Measurements from ENCODE around the gene MRPL43.

MRPL43 gene

GRCh38 chr10:100942229-100942628 lies 45.1 kb downstream of the MRPL43 start:
- no peak overlapping the region for H3K4me3 ChIP-seq (ENCODE audit: low read depth, low read length)
- DNase-seq (ENCODE audit: low read depth) = no peak
- no peak for TF ChIP-seq CTCF (IDR thresholded peaks at IDR 0.05; ENCODE audit: low read depth, low read length, missing control alignments)

- DNase-seq (ENCODE audit: low read depth) = no peak
- no peak for TF ChIP-seq CTCF (IDR thresholded peaks at IDR 0.05; ENCODE audit: low read depth, low read length, missing control alignments)
- no peak overlapping the region for H3K4me3 ChIP-seq (ENCODE audit: low read depth, low read length)
Measured at GRCh38 chr10:100939763-100940344, 47.4 kb downstream of the MRPL43 start.
